ENCODE data around the gene ZP1. TPM values are rescaled to one million over a fixed set of nuclear protein-coding genes. Genes with fewer than 3 reads are reported as not detected.
A peak's percentile ranks its signal among the peaks of the same experiment; 100 is the strongest.

Gene ZP1
- total and polyA plus RNA-seq, 4 donors: not detected

GRCh38 chr11:60899046-60899936, 31.9 kb downstream of the ZP1 start:
- Histone ChIP-seq H3K27ac (ENCODE audit: low read depth in 1 of 2, low read length in 2 of 2) (no peak overlapping the region), H3K4me3 (ENCODE audit: low read depth in 1 of 3, low read length in 3 of 3) (no peak overlapping the region), H3K36me3 (ENCODE audit: control insufficient read depth in 4 of 4, insufficient read depth in 3 of 4, low read depth in 1 of 4, low read length in 3 of 4) (peaks cover 8 to 77% (median 67%) of the 10 kb centered on the region in 4 donors), H3K4me1 (ENCODE audit: control insufficient read depth in 4 of 4, insufficient read depth in 4 of 4, low read length in 3 of 4) (peaks cover 0 to 22% (median 15%) of the 10 kb centered on the region in 4 donors), H3K9ac (ENCODE audit: low read depth in 1 of 2, low read length in 2 of 2) (no peak overlapping the region), H3K27me3 (ENCODE audit: control insufficient read depth in 4 of 4, insufficient read depth in 4 of 4, low read length in 3 of 4) (no peaks in the 10 kb centered on the region), H3K9me3 (ENCODE audit: control insufficient read depth in 4 of 4, low read length in 3 of 4) (no peaks in the 10 kb centered on the region)
- TF ChIP-seq ATF3 (IDR thresholded peaks at IDR 0.05) (no peak), FOXA1 (IDR thresholded peaks at IDR 0.05) (no peak), RXRA (IDR thresholded peaks at IDR 0.05) (no peak), HNF4G (IDR thresholded peaks at IDR 0.05) (no peak), GABPA (IDR thresholded peaks at IDR 0.05 in 1 of 2, conservative IDR thresholded peaks at IDR 0.05 in 1 of 2) (no peak), ZBTB33 (IDR thresholded peaks at IDR 0.05) (no peak), CTCF (IDR thresholded peaks at IDR 0.05; ENCODE audit: low read depth, low read length, missing input control) (peak; percentile 85), HNF4A (conservative IDR thresholded peaks at IDR 0.05) (no peak), NR2F2 (IDR thresholded peaks at IDR 0.05) (no peak), SP1 (IDR thresholded peaks at IDR 0.05) (no peak), JUND (IDR thresholded peaks at IDR 0.05) (no peak), RAD21 (IDR thresholded peaks at IDR 0.05) (peak; percentile 82 to 90), TAF1 (conservative IDR thresholded peaks at IDR 0.05) (no peak)
- no peak for DNase-seq (ENCODE audit: low spot score)
- 60% methylated on average over 12 of the region's 12 CpGs for WGBS

- H3K27me3 ChIP-seq (ENCODE audit: control insufficient read depth in 4 of 4, insufficient read depth in 4 of 4, low read length in 3 of 4): no peaks in the 10 kb centered on the region
- no peak overlapping the region for H3K9ac ChIP-seq (ENCODE audit: low read depth in 1 of 2, low read length in 2 of 2)
- TF ChIP-seq NR2F2 (IDR thresholded peaks at IDR 0.05) (no peak), HNF4A (conservative IDR thresholded peaks at IDR 0.05) (peak in 1 of 2 donors; percentile 38)
- H3K9me3 ChIP-seq (ENCODE audit: control insufficient read depth in 4 of 4, low read length in 3 of 4): no peaks in the 10 kb centered on the region
- 62% methylated on average over 4 of the region's 4 CpGs for WGBS
- no peak overlapping the region for H3K27ac ChIP-seq (ENCODE audit: low read depth in 1 of 2, low read length in 2 of 2)
- no peak overlapping the region for H3K4me3 ChIP-seq (ENCODE audit: low read depth in 1 of 3, low read length in 3 of 3)
- no peak for DNase-seq (ENCODE audit: low spot score)
- peaks cover 0 to 29% (median 21%) of the 10 kb centered on the region in 4 donors for H3K4me1 ChIP-seq (ENCODE audit: control insufficient read depth in 4 of 4, insufficient read depth in 4 of 4, low read length in 3 of 4)
- peaks cover 8 to 71% (median 62%) of the 10 kb centered on the region in 4 donors for H3K36me3 ChIP-seq (ENCODE audit: control insufficient read depth in 4 of 4, insufficient read depth in 3 of 4, low read depth in 1 of 4, low read length in 3 of 4)
Observed at GRCh38 chr11:60899977-60900376, 32.6 kb downstream of the ZP1 start.

Data from liver (tissue), 9 donors.